ENCODE measurements around the gene MUL1.
"Not testable (repeated sequence)": the region's sequence is repeated elsewhere in the genome, so short reads cannot be mapped to it uniquely, and the experiment has no call there.

The MUL1 gene

DNA sequence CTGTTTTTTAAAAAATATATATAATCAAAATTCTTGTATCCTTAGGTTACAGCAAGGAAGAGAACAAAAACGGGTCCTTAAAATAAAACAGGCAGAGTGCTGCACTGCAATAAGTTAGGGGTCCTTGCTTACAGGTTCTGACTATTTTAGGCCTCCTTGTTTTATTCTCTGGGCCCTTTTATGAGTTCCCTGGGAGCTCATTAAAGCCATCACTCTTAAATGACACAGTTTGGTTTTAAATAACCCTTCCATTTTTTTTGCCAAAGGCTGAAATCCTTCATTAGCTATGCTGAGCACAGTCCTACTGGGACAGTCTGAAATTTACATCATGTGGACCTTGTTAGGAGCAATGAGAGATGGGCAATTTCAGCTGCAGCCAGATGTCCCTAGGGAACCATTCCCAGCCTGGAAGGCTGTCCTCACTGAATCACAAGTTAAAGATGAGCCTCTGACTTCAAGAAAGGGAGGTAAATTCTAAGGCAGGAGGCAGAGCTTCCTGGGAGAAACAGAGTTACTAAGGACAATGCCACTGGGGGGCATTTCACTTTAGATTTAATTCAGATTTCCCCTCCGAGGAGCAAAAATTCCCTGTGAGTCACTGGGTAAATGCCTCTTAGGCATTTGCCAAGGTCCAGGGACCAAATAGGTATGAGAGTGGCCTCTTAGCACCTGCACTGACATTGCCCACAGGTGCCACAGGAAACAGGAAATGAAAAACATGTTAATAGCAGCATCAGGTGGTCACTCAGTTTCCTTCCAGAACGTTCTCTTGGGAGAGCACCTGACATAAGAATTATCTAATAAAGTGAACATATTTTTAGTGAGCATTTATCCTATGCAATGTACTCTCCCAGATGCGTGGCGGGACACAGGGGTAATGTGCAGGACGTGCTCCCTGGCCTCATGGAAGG is 3.8 kb upstream of the MUL1 start:
- DNase-seq, result no peak

DNA sequence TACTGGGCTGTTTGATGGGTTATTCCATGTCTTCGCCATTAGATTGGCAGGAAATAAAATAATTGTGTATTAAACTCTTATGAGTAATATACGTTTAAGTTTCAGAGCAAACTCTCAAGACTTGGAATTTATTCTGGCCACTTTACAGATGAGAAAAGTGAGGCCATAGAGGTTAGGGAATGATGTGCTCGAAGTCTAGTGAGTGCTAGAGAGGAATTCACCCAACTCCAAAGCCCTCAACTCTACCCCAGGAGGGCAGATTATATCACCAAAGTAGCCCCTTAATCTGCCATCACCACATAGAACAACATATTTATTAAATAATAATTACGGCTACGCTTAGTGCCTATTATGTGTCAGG is 440 bp upstream of the MUL1 start:
- DNase-seq, result no peak

DNA sequence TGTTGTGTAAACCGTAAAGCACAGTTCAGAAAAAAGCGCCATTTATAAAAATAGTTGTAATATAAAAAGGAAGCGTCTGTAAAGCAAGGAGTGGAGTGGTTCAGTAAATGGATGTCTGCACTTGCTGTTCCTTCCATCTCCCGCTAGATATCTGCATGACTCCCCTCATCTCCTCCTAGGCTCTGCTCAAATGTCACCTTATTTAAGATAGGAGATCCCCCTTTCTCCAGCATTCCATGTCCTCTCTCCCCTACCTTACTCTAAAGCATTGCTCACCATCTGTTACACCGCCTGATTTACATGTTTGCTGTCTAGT is 745 bp downstream of the MUL1 start:
- DNase-seq, result no peak

GRCh38 chr1:20505488-20505887 is 2.5 kb downstream of the MUL1 start:
- DNase-seq, result no peak

DNA sequence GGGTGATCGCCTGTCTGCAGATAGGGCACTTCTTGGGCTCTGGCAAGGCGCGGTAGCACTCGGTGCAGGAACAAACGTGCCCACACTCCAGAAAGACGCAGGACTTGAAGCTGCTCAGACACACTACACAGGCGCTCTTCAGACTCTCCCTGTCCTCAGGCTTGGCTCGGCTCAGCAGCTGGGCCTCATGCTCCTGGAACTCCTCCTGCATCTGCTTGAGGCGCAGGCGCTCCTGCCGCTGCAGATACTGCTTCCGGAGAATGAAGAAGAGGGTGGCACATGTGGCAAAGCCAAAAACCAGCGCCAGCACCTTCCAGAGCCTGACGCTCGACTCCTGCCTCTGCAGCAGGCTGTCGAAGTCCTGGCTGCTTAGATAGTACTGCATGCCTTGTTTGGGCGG is 7.2 kb downstream of the MUL1 start:
- DNase-seq, result no peak

DNA sequence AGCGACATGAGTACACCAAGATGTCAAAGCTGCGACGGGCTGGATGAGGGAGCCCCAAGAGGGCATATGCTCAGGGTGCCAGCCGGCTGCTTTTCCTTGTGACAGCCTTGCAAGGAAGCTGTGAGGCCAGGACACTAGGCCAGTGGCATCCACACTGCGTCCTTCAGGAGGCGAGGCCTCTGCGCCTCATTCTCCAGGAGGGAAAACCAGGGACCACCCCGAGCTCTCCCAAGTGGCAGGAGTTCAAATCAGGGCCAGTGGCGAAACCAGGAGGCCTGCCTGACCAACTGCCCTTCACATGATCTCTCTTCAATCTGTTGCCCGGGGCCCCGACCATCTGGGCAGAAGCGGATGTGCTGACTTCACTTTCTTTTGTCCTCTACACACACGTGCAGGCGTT is 8.2 kb downstream of the MUL1 start:
- DNase-seq, result no peak

GRCh38 chr1:20499105-20499504 is 8.8 kb downstream of the MUL1 start:
- DNase-seq, result no peak

DNA sequence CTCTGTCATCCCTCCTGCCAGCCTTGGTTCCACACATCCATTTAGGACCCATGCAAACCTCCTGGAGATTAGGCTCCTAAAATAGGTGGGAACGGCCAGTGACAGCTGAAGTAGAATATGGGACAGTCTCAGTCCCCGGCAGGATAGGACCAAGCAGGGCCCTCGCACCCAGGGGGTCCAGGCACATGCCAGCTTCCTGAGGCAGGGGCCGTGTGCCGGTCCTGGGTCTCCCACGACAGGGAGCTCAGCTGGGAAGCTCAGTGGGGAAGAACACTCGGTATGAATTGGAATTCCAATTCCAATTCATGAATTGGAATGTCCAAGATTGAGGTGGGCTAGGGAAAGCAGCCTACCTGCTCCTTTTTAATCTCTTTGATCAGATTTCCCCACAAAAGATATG is 9.8 kb downstream of the MUL1 start:
- DNase-seq, result no peak

- DNase-seq, result no peak
Observed at GRCh38 chr1:20497506-20497905, 10.4 kb downstream of the MUL1 start.

- not testable (repeated sequence) for DNase-seq
Observed at GRCh38 chr1:20496725-20497383, 11.1 kb downstream of the MUL1 start.

GRCh38 chr1:20496241-20496661 is 11.7 kb downstream of the MUL1 start:
- DNase-seq, result no peak

DNA sequence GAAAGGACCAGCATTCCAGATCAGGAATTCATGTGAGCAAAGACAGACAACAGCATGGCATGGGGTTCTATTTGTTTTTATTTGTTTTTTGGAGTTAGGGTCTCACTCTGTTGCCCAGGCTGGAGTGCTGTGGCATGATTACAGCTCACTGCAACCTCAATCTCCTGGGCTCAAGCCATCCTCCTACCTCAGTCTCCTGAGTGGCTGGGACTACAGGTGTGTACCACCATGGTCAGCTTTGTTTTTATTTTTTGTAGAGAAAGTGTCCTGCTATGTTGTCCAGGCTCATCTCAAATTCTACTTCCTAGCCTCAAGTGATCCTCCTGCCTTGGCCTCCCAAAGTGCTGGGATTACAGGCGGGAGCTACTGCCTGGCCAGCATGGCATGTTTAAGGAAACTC is 12.3 kb downstream of the MUL1 start:
- no peak for DNase-seq

DNA sequence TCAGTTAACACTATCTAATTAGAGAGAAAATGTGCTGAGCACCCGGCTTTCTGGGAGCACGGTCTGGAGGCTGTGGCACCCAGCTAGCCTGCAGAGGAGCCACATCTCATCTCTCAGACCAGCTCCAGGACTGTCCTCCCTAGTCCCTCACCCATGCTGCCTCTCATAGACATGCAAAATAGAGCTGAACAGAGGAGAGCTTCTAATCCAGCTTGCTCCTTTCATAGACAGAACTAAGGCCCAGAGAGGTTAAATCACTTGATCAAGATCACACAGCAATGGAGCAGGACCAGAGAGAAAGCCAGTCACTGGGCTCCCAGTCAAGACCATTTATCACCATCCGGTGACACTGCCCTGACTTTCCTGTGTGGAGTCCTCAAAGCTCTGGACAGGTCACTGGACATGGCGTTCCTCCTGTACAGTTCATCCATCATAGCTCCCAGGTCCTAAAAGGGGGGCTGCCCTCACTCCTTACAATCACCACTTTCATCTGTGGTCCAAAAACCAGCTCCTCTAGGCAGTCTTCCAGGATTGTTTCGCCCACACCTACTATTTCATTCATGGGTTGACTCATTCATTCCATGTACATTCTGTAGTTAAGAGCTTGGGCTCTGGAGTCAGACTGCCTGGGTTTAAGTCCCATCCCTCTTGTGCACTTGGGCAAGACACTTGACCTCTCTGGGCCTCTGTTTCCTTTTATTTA is 13.2 kb downstream of the MUL1 start:
- DNase-seq, result no peak

DNA sequence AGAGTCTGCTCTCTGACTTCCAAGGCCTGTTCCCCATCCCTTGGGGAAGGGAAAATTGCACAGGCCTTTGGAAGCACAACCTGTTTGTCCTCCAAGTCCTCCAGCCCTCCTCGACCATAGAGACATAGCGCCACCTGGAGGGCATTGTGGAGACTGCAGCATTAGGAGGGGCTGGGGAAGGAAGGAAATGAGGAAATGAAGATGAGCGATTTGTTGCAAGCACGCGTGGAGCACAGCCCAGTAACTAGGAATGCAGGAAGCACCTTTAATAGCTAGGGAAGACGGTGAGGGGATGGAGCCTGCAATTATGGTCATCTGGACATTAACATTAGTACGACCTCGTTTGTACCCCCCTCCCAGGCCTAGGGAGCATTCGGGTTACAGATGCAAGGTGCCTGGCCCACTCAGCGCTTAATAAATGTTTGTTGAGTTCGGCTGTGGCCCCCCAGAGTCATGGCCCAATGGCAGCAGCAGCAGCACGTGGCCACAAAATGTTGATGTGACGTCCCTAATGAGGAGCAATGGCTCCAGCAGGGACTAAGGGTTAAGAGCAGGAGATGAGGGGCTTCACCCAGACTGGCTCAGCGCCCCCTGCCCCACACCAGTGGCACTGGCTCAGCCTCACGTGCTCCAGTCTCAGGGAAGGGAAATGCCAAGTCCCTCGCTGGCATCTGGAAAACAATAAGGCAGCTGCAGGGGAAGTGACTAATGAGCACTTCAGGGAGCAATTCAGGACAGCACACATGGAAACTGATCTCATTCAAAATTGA is 13.9 kb downstream of the MUL1 start:
- DNase-seq, result peak; percentile 50

GRCh38 chr1:20493309-20493708 is 14.6 kb downstream of the MUL1 start:
- DNase-seq, result no peak

- no peak for DNase-seq
Observed at GRCh38 chr1:20492751-20493150, 15.2 kb downstream of the MUL1 start.

DNA sequence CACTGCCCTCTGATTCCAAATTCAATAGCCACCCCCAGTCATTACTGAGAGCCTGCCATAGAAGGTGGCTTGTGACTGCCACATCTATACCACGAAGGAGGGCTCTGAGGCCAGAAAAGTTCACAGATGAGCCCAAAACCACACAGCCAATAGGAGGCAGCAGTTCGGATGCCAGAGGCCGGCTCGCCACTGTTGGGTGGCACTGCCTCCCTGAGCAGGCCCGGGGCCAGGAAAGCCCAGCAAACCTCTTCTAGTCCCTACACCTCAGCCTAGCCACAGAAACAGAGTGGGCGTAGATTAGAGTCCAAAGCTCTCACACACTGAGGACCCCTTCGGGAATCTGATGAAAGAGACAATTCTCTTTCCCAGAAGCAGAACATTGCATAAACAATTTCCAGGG is 16.1 kb downstream of the MUL1 start:
- no peak for DNase-seq

DNA sequence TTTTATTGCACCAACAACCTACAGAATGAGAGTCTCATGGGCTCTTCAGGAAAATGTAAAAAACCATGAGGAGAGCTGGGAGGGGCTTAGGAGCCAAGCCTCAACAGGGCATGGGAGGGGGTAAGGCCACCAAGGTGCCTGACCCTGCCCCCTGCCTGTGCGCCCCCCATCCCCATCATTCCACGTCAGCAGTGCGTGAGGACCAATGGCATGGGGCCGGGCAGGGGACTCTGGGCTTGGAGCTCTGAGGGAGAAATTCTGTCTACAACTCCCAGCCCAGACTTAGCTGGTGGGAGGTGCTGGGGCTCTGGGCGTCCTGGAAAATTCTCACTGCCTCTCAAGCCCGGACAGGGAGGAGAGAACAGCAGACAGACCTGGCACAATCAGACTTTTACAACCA is 16.8 kb downstream of the MUL1 start:
- DNase-seq, result no peak

DNA sequence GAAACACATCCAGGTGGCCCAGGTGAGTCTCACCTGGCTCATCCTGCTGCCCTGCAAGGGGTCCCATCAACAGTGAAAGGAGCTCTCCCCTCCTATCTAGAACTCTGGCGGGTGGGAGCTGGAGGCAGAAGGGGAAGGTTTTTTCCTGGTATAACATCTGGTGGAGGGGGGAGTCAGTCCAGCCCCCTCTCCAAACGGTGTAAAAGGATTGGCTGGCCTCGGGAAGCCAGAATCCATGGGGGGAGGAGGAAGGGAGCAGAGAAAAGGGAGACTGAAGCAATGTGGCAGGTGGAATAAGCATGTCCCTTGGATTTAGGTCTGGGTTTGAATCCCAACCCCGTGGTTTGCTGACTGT is 20.7 kb downstream of the MUL1 start:
- no peak for DNase-seq

DNA sequence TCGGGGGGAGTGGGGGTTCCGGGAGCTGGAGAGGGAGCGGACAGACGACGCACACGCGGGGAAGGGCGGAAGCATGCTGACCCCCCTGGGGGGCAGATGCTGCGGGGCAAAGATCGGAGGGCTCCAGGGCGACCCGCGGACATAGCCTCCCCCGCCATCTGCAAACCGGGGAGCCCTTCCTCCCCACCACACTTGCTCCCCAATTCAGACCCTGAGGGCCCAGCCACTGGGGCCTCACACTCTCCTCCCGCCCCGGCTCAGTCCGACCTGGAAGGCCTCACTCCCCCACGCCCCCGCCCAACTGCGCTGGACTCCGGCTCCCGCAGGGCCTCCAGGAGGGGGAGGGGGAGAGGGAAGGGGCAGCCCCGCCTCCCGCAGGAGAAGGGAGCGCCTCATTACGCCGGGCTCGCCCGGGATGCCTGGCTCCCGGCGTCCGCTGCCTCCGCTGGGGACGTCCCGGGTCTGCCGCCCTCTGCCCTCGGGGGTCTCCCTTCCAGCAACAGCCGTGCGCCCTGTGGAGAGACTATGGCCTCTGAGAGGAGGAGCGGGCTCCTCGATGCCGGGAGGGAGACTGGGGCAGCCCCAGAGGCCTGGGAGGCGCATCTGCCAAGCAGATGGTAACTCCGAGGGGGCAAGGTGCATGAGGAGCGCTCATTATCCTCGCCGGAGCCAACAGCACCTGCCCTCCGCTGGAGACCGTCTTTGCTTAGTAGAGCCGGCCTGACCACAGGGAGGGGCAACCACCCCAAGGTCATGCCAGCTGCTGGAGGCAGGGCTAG is 21.3 kb downstream of the MUL1 start:
- DNase-seq, result peak; percentile 78

GRCh38 chr1:20485527-20486456 is 22.2 kb downstream of the MUL1 start, which contains the start of gene CAMK2N1:
Gene CAMK2N1 (minus strand): TSS chr1:20486210. CDS start chr1:20485379, 831 bp downstream.
- no peak for DNase-seq
